DOHH2 (cell line): ENCODE results near the gene WASF2.
"Not testable (repeated sequence)": the region's sequence is repeated elsewhere in the genome, so short reads cannot be mapped to it uniquely, and the experiment has no call there.

Experiments
- H3F3A ChIP-seq: fragments of 200-600 bp; sonication (generic), shearing (Covaris generic); 2 replicates; pipeline ENCODE4 v1.6.0; 2016; ENCODE audit warnings: antibody characterized with exemption, mild to moderate bottlenecking; ENCODE audit not compliant: control insufficient read depth, insufficient read depth
- H3K27ac ChIP-seq: fragments of 200-600 bp; sonication (generic); 2 replicates; pipeline ENCODE4 v1.5.1; 2014; ENCODE audit warnings: low read depth, mild to moderate bottlenecking, low read length, moderate library complexity
- H3K27me3 ChIP-seq: fragments of 200-600 bp; sonication (generic); 2 replicates; pipeline ENCODE4 v1.6.1; 2014; ENCODE audit warnings: mild to moderate bottlenecking, low read length, mixed read lengths; ENCODE audit not compliant: control insufficient read depth
- H3K36me3 ChIP-seq: fragments of 200-600 bp; sonication (generic); 2 replicates; pipeline ENCODE4 v1.6.1; 2014; ENCODE audit warnings: mild to moderate bottlenecking, low read length, moderate library complexity, mixed read lengths; ENCODE audit not compliant: control insufficient read depth
- H3K4me1 ChIP-seq: fragments of 200-600 bp; sonication (generic); 2 replicates; pipeline ENCODE4 v1.6.1; 2014; ENCODE audit warnings: mild to moderate bottlenecking, low read length, mixed read lengths; ENCODE audit not compliant: control insufficient read depth
- H3K4me2 ChIP-seq: fragments of 200-600 bp; sonication (generic); 2 replicates; pipeline ENCODE4 v1.6.0; 2014; ENCODE audit warnings: mild to moderate bottlenecking, low read length, moderate library complexity
- H3K4me3 ChIP-seq: fragments of 200-600 bp; sonication (generic); 2 replicates; pipeline ENCODE4 v1.5.1; 2014; ENCODE audit warnings: mild to moderate bottlenecking, low read length, mixed read lengths
- H3K79me2 ChIP-seq: fragments of 200-600 bp; sonication (generic); 2 replicates; pipeline ENCODE4 v1.6.1; 2014; ENCODE audit warnings: mild to moderate bottlenecking, low read length, mixed read lengths; ENCODE audit not compliant: control insufficient read depth
- H3K9me2 ChIP-seq: fragments of 200-600 bp; sonication (generic); replicated peaks from 2 replicates; pipeline ENCODE4 v1.6.1; 2014; ENCODE audit warnings: mild to moderate bottlenecking, low read length, mixed read lengths; ENCODE audit not compliant: control insufficient read depth
- H3K9me3 ChIP-seq: fragments of 200-600 bp; sonication (generic); 2 replicates; pipeline ENCODE4 v1.6.1; 2014; ENCODE audit warnings: antibody characterized with exemption, low read length, mixed read lengths; ENCODE audit not compliant: control insufficient read depth, insufficient read depth
- H4K20me1 ChIP-seq: fragments of 200-600 bp; sonication (generic); 2 replicates; pipeline ENCODE4 v1.6.0; 2014; ENCODE audit warnings: low read depth, mild to moderate bottlenecking, antibody characterized with exemption, low read length, moderate library complexity; ENCODE audit not compliant: control insufficient read depth, insufficient read depth
- EZH2phosphoT487 ChIP-seq: fragments of 200-600 bp; sonication (generic); IDR thresholded peaks from 2 replicates; pipeline ENCODE4 v1.6.1; 2017; ENCODE audit warnings: borderline replicate concordance, mild to moderate bottlenecking, antibody characterized with exemption, low read length, moderate library complexity, mixed read lengths
- TF ChIP-seq, protein P1 (sequence below): fragments of 200-600 bp; sonication (generic); IDR thresholded peaks from one replicate; pipeline ENCODE4 v1.5.1; 2014; ENCODE audit warnings: antibody characterized with exemption, mild to moderate bottlenecking, low read depth, low read length; ENCODE audit not compliant: poor library complexity, severe bottlenecking

The WASF2 gene, protein sequence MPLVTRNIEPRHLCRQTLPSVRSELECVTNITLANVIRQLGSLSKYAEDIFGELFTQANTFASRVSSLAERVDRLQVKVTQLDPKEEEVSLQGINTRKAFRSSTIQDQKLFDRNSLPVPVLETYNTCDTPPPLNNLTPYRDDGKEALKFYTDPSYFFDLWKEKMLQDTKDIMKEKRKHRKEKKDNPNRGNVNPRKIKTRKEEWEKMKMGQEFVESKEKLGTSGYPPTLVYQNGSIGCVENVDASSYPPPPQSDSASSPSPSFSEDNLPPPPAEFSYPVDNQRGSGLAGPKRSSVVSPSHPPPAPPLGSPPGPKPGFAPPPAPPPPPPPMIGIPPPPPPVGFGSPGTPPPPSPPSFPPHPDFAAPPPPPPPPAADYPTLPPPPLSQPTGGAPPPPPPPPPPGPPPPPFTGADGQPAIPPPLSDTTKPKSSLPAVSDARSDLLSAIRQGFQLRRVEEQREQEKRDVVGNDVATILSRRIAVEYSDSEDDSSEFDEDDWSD

DNA sequence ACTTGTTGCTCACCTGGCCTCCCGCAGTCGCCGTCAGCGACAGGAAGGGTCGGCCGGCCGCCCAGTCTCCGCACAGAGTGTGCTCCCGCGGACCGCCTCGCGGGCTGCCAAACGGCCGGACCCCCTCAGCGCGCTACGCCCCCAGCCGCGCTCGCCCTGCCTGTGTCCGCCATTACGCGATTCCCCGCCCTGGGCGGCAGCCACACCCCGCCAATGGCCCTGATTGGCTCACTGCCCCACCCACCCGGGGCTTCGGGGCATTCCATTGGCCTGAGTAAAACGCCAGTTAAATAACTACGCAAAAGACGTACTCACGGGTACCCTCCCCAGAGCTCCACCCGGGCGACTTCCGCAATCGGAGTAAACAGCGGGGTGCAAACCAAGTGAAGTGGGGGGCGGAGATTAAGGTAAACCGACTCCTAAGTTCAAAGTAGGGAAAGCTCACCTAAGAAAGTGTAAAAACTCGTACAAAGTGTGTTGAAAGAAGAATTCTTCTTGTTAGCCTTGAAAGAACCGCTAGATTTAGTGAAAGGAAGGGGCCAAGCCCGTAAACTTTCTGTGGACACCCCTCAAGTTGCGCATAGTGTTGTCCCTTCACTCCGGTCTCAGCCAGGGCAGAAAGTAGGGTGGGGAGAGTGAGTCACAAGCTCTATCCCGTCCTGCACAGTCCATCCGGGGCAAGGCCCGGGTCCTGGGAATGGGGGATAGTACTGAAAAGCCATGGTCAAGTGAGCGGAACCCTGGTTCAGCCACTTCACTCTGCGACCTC is at the start of gene WASF2:
WASF2 (minus strand) TSS at position 195 of the 769 bp plus-strand sequence. CDS start 61,277 bp downstream, outside the sequence.
- peak within 1 kb of the TSS; percentile 82 for H3K27ac ChIP-seq
- peaks cover 25% of the 10 kb centered on the region for H3F3A ChIP-seq
- peak within 1 kb of the TSS; percentile 91 for H3K4me2 ChIP-seq
- TF ChIP-seq EZH2phosphoT487 = no peak
- TF ChIP-seq, protein P1, sequence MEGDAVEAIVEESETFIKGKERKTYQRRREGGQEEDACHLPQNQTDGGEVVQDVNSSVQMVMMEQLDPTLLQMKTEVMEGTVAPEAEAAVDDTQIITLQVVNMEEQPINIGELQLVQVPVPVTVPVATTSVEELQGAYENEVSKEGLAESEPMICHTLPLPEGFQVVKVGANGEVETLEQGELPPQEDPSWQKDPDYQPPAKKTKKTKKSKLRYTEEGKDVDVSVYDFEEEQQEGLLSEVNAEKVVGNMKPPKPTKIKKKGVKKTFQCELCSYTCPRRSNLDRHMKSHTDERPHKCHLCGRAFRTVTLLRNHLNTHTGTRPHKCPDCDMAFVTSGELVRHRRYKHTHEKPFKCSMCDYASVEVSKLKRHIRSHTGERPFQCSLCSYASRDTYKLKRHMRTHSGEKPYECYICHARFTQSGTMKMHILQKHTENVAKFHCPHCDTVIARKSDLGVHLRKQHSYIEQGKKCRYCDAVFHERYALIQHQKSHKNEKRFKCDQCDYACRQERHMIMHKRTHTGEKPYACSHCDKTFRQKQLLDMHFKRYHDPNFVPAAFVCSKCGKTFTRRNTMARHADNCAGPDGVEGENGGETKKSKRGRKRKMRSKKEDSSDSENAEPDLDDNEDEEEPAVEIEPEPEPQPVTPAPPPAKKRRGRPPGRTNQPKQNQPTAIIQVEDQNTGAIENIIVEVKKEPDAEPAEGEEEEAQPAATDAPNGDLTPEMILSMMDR = no peak
- no peaks in the 10 kb centered on the region for H3K9me3 ChIP-seq
- 0 out of 2 replicates have a peak, but pooled peaks cover 8% of the 10 kb centered on the region for H4K20me1 ChIP-seq
- H3K4me3 ChIP-seq = peak within 1 kb of the TSS; percentile 97
- H3K4me1 ChIP-seq = peaks cover 52% of the 10 kb centered on the region
- H3K9me2 ChIP-seq = no peaks in the 10 kb centered on the region
- peaks cover 44% of the 10 kb centered on the region for H3K79me2 ChIP-seq
- no peaks in the 10 kb centered on the region for H3K27me3 ChIP-seq
- peaks cover 13% of the 10 kb centered on the region for H3K36me3 ChIP-seq

DNA sequence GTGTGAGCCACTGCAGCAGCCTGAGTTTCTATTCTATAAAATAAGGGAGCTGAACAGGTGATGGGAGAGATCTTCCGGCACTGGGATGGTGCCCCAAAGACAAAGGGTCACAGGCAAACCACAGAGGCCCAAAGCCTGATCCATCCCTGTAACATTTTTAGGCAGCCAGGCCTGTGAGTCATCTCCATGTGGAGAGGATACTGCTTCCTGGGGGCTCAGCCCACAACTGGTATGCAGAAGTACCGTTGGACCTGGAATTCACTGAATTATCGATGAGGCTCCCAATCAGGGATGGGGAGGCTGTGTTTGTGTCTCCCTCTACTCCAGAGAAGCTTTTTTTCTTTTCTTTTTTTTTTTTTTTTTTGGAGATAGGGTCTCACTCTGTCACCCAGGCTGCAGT is 48.8 kb upstream of the WASF2 start:
- H3K79me2 ChIP-seq = no peaks in the 10 kb centered on the region
- H3K9me3 ChIP-seq = no peaks in the 10 kb centered on the region
- H3K27me3 ChIP-seq = no peaks in the 10 kb centered on the region
- no peak overlapping the region for H3K27ac ChIP-seq
- no peaks in the 10 kb centered on the region for H3K4me1 ChIP-seq
- no peak overlapping the region for H3K4me3 ChIP-seq
- TF ChIP-seq, protein P1 = no peak
- no peak for TF ChIP-seq EZH2phosphoT487
- H4K20me1 ChIP-seq = no peaks in the 10 kb centered on the region
- no peak overlapping the region for H3K4me2 ChIP-seq
- H3F3A ChIP-seq = no peaks in the 10 kb centered on the region
- H3K9me2 ChIP-seq = no peaks in the 10 kb centered on the region
- no peaks in the 10 kb centered on the region for H3K36me3 ChIP-seq

DNA sequence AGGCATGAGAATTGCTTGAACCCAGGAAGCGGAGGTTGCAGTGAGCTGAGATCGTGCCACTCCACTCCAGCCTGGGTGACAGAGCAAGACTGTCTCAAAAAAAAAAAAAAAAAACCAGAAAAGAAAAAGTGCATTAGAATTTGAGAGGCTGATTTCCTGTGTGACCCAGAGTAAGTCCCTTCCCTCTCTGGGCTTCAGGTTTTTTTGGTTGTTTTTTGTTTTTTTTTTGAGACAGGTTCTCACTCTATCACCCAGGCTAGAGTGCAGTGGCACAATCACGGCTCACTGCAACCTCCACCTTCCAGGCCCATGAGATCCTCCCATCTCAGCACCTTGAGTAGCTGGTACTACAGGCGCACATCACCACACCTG is 48.3 kb upstream of the WASF2 start:
- H3K27me3 ChIP-seq, H3K9me2 ChIP-seq, H4K20me1 ChIP-seq, H3K36me3 ChIP-seq, H3F3A ChIP-seq, H3K4me2 ChIP-seq, H3K4me3 ChIP-seq, H3K27ac ChIP-seq, H3K9me3 ChIP-seq, H3K79me2 ChIP-seq, H3K4me1 ChIP-seq: not testable (repeated sequence)

DNA sequence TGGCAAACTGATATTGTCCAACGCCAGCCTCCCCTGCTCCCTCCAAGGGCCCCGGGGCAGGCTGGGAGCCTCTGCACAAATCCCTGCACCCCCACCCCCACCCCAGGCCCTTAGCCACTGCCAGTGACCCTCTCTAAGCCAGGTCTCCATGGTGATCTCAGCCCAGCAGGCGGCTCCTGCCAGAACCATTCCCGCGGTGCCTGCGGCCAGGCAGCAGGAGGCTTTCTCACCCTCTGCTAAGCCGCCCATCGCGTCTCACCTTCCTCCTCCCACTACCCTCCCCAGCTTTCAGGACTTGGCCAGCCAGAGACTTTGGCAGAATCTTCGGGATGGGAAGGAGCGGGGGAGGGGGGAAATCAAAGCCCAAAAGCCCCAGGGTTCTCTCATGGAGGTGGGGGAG is 46.8 kb upstream of the WASF2 start:
- no peaks in the 10 kb centered on the region for H3K9me2 ChIP-seq
- no peaks in the 10 kb centered on the region for H3K36me3 ChIP-seq
- H3K4me1 ChIP-seq = peaks cover 9% of the 10 kb centered on the region
- no peak overlapping the region for H3K4me2 ChIP-seq
- TF ChIP-seq, protein P1 = no peak
- no peak for TF ChIP-seq EZH2phosphoT487
- no peaks in the 10 kb centered on the region for H3K9me3 ChIP-seq
- no peaks in the 10 kb centered on the region for H3K79me2 ChIP-seq
- H4K20me1 ChIP-seq = no peaks in the 10 kb centered on the region
- no peaks in the 10 kb centered on the region for H3K27me3 ChIP-seq
- no peak overlapping the region for H3K4me3 ChIP-seq
- no peak overlapping the region for H3K27ac ChIP-seq
- no peaks in the 10 kb centered on the region for H3F3A ChIP-seq
